SK-N-SH (cell line): Measurements from ENCODE around the gene RHEBL1. TPM values are rescaled to one million over a fixed set of nuclear protein-coding genes. Genes with fewer than 3 reads are reported as not detected.

Experiments
- CTCF ChIA-PET: fragments of 300-600, 350-600 bp; formaldehyde crosslinking; extraction: SDS; loops from one replicate; lab custom pipeline; 2021; lab: Yijun Ruan, JAX
- POLR2A ChIA-PET: fragments of 350-600 bp; sonication (Branson Sonifier 250); formaldehyde crosslinking; extraction: SDS; loops from one replicate; lab custom pipeline; 2020; ENCODE audit warnings: antibody characterized with exemption, inconsistent platforms; lab: Yijun Ruan, JAX
- DNase-seq: peaks from one replicate; pipeline ENCODE4 v3.0.0; 2012
- H2AFZ ChIP-seq: fragments of 200-600 bp; sonication (generic); 2 replicates; pipeline ENCODE4 v1.8.1; 2016; ENCODE audit warnings: antibody characterized with exemption, mild to moderate bottlenecking, low read depth
- H3F3A ChIP-seq: fragments of 200-600 bp; sonication (generic); replicated peaks from 2 replicates; pipeline ENCODE3; 2016; ENCODE audit warnings: antibody characterized with exemption, mild to moderate bottlenecking; ENCODE audit not compliant: insufficient read depth
- H3K27ac ChIP-seq, 2 experiments: fragments of 200-500 bp in 1 of 2; fragments of 200-600 bp in 1 of 2; sonication (Bioruptor generic) in 1 of 2; sonication (generic), shearing (Covaris generic) in 1 of 2; 2 replicates each; pipeline versions ENCODE4 v1.5.1 to v1.6.1; 2014 to 2016; ENCODE audit warnings: low read depth in 2 of 2, inconsistent platforms in 1 of 2, low read length in 1 of 2, mild to moderate bottlenecking in 1 of 2, mixed read lengths in 1 of 2
- H3K27me3 ChIP-seq: fragments of 200-600 bp; sonication (generic), shearing (Covaris generic); 2 replicates; pipeline ENCODE4 v1.6.1; 2016; ENCODE audit warnings: mixed run types; ENCODE audit not compliant: insufficient read depth
- H3K36me3 ChIP-seq, 2 experiments: fragments of 200-500 bp in 1 of 2; fragments of 200-600 bp in 1 of 2; sonication (Bioruptor generic) in 1 of 2; sonication (generic) in 1 of 2; replicated peaks in 1 of 2; 2 replicates each; pipeline versions ENCODE3 to v1.5.1; 2014 to 2016; ENCODE audit warnings: low read length in 1 of 2, mild to moderate bottlenecking in 1 of 2; ENCODE audit not compliant: insufficient read depth in 2 of 2, control insufficient read depth in 1 of 2
- H3K4me1 ChIP-seq, 2 experiments: fragments of 200-500 bp in 1 of 2; fragments of 200-600 bp in 1 of 2; sonication (Bioruptor generic) in 1 of 2; sonication (generic), shearing (Covaris generic) in 1 of 2; 2 replicates each; pipeline versions ENCODE4 v1.5.1 to v1.6.1; 2014 to 2016; ENCODE audit warnings: low read depth in 1 of 2, low read length in 1 of 2, mixed run types in 1 of 2; ENCODE audit not compliant: insufficient read depth in 2 of 2, control insufficient read depth in 1 of 2
- H3K4me2 ChIP-seq: fragments of 200-600 bp; sonication (generic), shearing (Covaris generic); 2 replicates; pipeline ENCODE4 v1.6.1; 2017; ENCODE audit warnings: mixed run types
- H3K4me3 ChIP-seq, 2 experiments: fragments of 200-500 bp in 1 of 2; fragments of 200-600 bp in 1 of 2; sonication (Bioruptor generic) in 1 of 2; sonication (generic), shearing (Covaris generic) in 1 of 2; 2 replicates each; pipeline versions ENCODE4 v1.5.1 to v1.8.1; 2014 to 2016; ENCODE audit warnings: low read depth in 2 of 2, inconsistent platforms in 1 of 2, low read length in 1 of 2, mild to moderate bottlenecking in 1 of 2, mixed read lengths in 1 of 2, moderate library complexity in 1 of 2
- H3K79me2 ChIP-seq: fragments of 200-600 bp; sonication (generic); 2 replicates; pipeline ENCODE4 v1.8.1; 2017; ENCODE audit warnings: mild to moderate bottlenecking; ENCODE audit not compliant: insufficient read depth
- H3K9ac ChIP-seq: fragments of 200-600 bp; sonication (generic); 2 replicates; pipeline ENCODE4 v1.6.1; 2017; ENCODE audit warnings: mixed run types
- H3K9me2 ChIP-seq: fragments of 200-600 bp; sonication (generic); 2 replicates; pipeline ENCODE4 v1.6.1; 2017; ENCODE audit warnings: mixed run types
- H3K9me3 ChIP-seq: fragments of 200-600 bp; sonication (generic); 2 replicates; pipeline ENCODE4 v1.6.1; 2017; ENCODE audit warnings: mixed run types, mild to moderate bottlenecking, moderate library complexity
- H4K20me1 ChIP-seq: fragments of 200-600 bp; sonication (generic); 2 replicates; pipeline ENCODE4 v1.6.1; 2017; ENCODE audit warnings: mild to moderate bottlenecking, mixed run types; ENCODE audit not compliant: insufficient read depth
- CHD2 ChIP-seq: fragments of 150-350 bp; IDR thresholded peaks from 2 replicates; pipeline ENCODE4 v1.6.1; 2018; ENCODE audit warnings: low read length; ENCODE audit not compliant: partially characterized antibody
- EZH2phosphoT487 ChIP-seq: fragments of 200-600 bp; sonication (generic); IDR thresholded peaks from 2 replicates; pipeline ENCODE4 v1.6.1; 2017; ENCODE audit warnings: low read depth, mixed run types, mild to moderate bottlenecking, antibody characterized with exemption, moderate library complexity, borderline replicate concordance
- GABPA ChIP-seq: IDR thresholded peaks from 2 replicates; pipeline ENCODE4 v1.4.0; 2012; ENCODE audit warnings: low read depth, mild to moderate bottlenecking
- IRF3 ChIP-seq: fragments of 150-350 bp; IDR thresholded peaks from 2 replicates; pipeline ENCODE4 v1.6.1; 2016; ENCODE audit warnings: mild to moderate bottlenecking, low read depth, low read length
- RAD21 ChIP-seq: IDR thresholded peaks from 2 replicates; pipeline ENCODE4 v1.6.1; 2012; ENCODE audit warnings: mild to moderate bottlenecking, low read length
- RCOR1 ChIP-seq: fragments of 150-350 bp; IDR thresholded peaks from 2 replicates; pipeline ENCODE4 v1.6.1; 2017; ENCODE audit warnings: antibody characterized with exemption, low read length
- REST ChIP-seq: IDR thresholded peaks from 2 replicates; pipeline ENCODE4 v1.6.1; 2012; ENCODE audit warnings: mild to moderate bottlenecking, low read depth, low read length, moderate library complexity
- RXRA ChIP-seq: IDR thresholded peaks from 2 replicates; pipeline ENCODE4 v1.4.0; 2012; ENCODE audit warnings: low read depth, mild to moderate bottlenecking, borderline replicate concordance
- SMC3 ChIP-seq: IDR thresholded peaks from 2 replicates; pipeline ENCODE4 v1.6.1; 2012; ENCODE audit warnings: low read depth, low read length, improper control_type of control experiment
- TAF1 ChIP-seq: IDR thresholded peaks from 2 replicates; pipeline ENCODE4 v1.6.1; 2012; ENCODE audit warnings: low read depth, mild to moderate bottlenecking, low read length, moderate library complexity, borderline replicate concordance
- TEAD4 ChIP-seq: IDR thresholded peaks from 2 replicates; pipeline ENCODE4 v1.4.0; 2012; ENCODE audit warnings: mild to moderate bottlenecking, borderline replicate concordance; ENCODE audit not compliant: insufficient read depth
- USF1 ChIP-seq: IDR thresholded peaks from 2 replicates; pipeline ENCODE4 v1.4.0; 2012; ENCODE audit warnings: low read depth, borderline replicate concordance
- WGBS: methylation state at CpG from one replicate; pipeline ENCODE4 v1.1.6; 2017; ENCODE audit warnings: low lambda C conversion rate; 5-methylcytosine and 5-hydroxymethylcytosine counted together
- polyA plus RNA-seq, 3 experiments: library from polyadenylated mRNA; depleted of rRNA; stranded (reverse); fragments of >200 nt; gene quantifications; 2 replicates each; pipeline ENCODE4 v1.2.3, GENCODE V29; 2012
- TF ChIP-seq, protein P1 (sequence below): fragments of 200-600 bp; sonication (generic); IDR thresholded peaks from 2 replicates; pipeline ENCODE4 v1.6.1; 2017; ENCODE audit warnings: antibody characterized with exemption, mild to moderate bottlenecking, moderate library complexity
- TF ChIP-seq, protein P2 (sequence below): IDR thresholded peaks from 2 replicates; pipeline ENCODE4 v1.4.0; 2012; ENCODE audit warnings: low read depth

The RHEBL1 gene
- polyA plus RNA-seq, 1 of the 3 experiments (the other 2 are of a cell fraction): 2.2 TPM

DNA sequence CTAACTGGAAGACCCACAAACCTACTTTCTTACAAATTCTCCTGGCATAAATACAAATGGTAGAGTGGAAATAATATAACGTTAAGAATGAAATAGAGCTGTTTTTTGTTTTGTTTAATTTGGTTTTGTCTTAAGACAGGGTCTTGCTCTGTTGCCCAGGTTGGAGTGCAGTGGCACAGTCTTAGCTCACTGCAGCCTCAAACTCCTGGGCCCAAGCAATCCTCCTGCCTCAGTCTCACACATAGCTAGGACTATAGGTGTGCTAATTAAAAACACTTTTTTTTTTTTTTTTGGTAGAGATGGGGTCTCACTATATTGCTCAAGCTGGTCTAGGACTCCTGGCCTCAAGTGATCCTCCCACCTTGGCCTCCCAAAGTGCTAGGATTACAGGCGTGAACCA, 28.9 kb upstream of the RHEBL1 start (continued):
- TF ChIP-seq REST: no peak

GRCh38 chr12:49098035-49098451, 28.3 kb upstream of the RHEBL1 start:
- CTCF ChIA-PET: interaction anchor here (0.6 to 25.0 kb wide), 19 partner anchors 11 to 249 kb away, joined by 3 to 315 read pairs (median 5); partner anchors contain the start of genes DNAJC22, LMBR1L and RHEBL1

More at GRCh38 chr12:49098035-49098451, 28.3 kb upstream of the RHEBL1 start:
- H3K4me1 ChIP-seq: peaks cover 0 to 13% of the 10 kb centered on the region in 2 experiments; a peak in 1 of 4 replicates
- no peaks in the 10 kb centered on the region for H3K9me2 ChIP-seq
- H3K27ac ChIP-seq: no peak overlapping the region
- no peaks in the 10 kb centered on the region for H3F3A ChIP-seq
- H3K36me3 ChIP-seq: peaks cover 21 to 40% of the 10 kb centered on the region in 2 experiments
- H3K4me3 ChIP-seq: no peak overlapping the region; a peak in 1 of 4 replicates
- no peaks in the 10 kb centered on the region for H4K20me1 ChIP-seq
- no peak for TF ChIP-seq TEAD4
- no peak for TF ChIP-seq EZH2phosphoT487
- no peak for TF ChIP-seq RXRA
- TF ChIP-seq, protein P1, sequence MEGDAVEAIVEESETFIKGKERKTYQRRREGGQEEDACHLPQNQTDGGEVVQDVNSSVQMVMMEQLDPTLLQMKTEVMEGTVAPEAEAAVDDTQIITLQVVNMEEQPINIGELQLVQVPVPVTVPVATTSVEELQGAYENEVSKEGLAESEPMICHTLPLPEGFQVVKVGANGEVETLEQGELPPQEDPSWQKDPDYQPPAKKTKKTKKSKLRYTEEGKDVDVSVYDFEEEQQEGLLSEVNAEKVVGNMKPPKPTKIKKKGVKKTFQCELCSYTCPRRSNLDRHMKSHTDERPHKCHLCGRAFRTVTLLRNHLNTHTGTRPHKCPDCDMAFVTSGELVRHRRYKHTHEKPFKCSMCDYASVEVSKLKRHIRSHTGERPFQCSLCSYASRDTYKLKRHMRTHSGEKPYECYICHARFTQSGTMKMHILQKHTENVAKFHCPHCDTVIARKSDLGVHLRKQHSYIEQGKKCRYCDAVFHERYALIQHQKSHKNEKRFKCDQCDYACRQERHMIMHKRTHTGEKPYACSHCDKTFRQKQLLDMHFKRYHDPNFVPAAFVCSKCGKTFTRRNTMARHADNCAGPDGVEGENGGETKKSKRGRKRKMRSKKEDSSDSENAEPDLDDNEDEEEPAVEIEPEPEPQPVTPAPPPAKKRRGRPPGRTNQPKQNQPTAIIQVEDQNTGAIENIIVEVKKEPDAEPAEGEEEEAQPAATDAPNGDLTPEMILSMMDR: peak; percentile 79
- no peak for TF ChIP-seq IRF3
- TF ChIP-seq, protein P2, sequence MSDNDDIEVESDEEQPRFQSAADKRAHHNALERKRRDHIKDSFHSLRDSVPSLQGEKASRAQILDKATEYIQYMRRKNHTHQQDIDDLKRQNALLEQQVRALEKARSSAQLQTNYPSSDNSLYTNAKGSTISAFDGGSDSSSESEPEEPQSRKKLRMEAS: no peak
- no peak for TF ChIP-seq RCOR1
- peak; percentile 57 for TF ChIP-seq RAD21
- TF ChIP-seq CHD2: peak; percentile 14
- TF ChIP-seq USF1: no peak
- no peak for TF ChIP-seq TAF1
- no peak for TF ChIP-seq GABPA
- TF ChIP-seq SMC3: peak; percentile 54
- H3K9me3 ChIP-seq: no peaks in the 10 kb centered on the region
- no peak overlapping the region for H3K4me2 ChIP-seq
- no peak overlapping the region for H3K9ac ChIP-seq
- H3K79me2 ChIP-seq: no peaks in the 10 kb centered on the region
- no peak overlapping the region for H2AFZ ChIP-seq
- POLR2A ChIA-PET: interaction anchor here (0.8 to 0.9 kb wide), 2 partner anchors 12 to 33 kb away, joined by 3 to 4 read pairs; partner anchors contain the start of gene TUBA1B
- H3K27me3 ChIP-seq: peaks cover 12% of the 10 kb centered on the region; the same call in 1 of the 2 replicates
- WGBS: 46% methylated on average over 4 of the region's 4 CpGs
- DNase-seq: peak; percentile 78
